WTC11 (cell line): ENCODE measurements around the gene DDX46. TPM values are rescaled to one million over a fixed set of nuclear protein-coding genes. Genes with fewer than 3 reads are reported as not detected.

ENCODE experiments used
- ATF6 ChIP-seq: sonication (generic); formaldehyde crosslinking; IDR thresholded peaks from 2 replicates; pipeline ENCODE4 v1.8.1; 2023; ENCODE audit warnings: mild to moderate bottlenecking, missing genetic modification reagents
- CTCF ChIP-seq: fragments of 200-600 bp; IDR thresholded peaks from 2 replicates; pipeline ENCODE4 v1.8.0; 2022; ENCODE audit warnings: antibody characterized with exemption
- E2F5 ChIP-seq: sonication (generic); formaldehyde crosslinking; IDR thresholded peaks from 2 replicates; pipeline ENCODE4 v1.8.1; 2022; ENCODE audit warnings: mild to moderate bottlenecking, moderate library complexity, missing genetic modification reagents
- ERG ChIP-seq: fragments of 250-450 bp; sonication (Bioruptor Pico); IDR thresholded peaks from 2 replicates; pipeline ENCODE4 v1.8.0; 2021; ENCODE audit warnings: mild to moderate bottlenecking
- FOXP1 ChIP-seq: sonication (generic); formaldehyde crosslinking; IDR thresholded peaks from 2 replicates; pipeline ENCODE4 v1.8.0; 2022; ENCODE audit warnings: missing genetic modification reagents, mild to moderate bottlenecking, moderate library complexity, borderline replicate concordance
- HMGA2 ChIP-seq: fragments of 250-450 bp; sonication (Bioruptor Pico); IDR thresholded peaks from 2 replicates; pipeline ENCODE4 v1.4.0; 2021; ENCODE audit warnings: mild to moderate bottlenecking, moderate library complexity
- HMGXB4 ChIP-seq: sonication (generic); formaldehyde crosslinking; IDR thresholded peaks from 2 replicates; pipeline ENCODE4 v1.8.1; 2023; ENCODE audit warnings: mild to moderate bottlenecking, moderate library complexity, missing genetic modification reagents
- KAT7 ChIP-seq: sonication (generic); formaldehyde crosslinking; IDR thresholded peaks from 2 replicates; pipeline ENCODE4 v1.8.1; 2023; ENCODE audit warnings: missing genetic modification reagents, mild to moderate bottlenecking, borderline replicate concordance
- NFE2L1 ChIP-seq: sonication (generic); formaldehyde crosslinking; IDR thresholded peaks from 2 replicates; pipeline ENCODE4 v1.8.1; 2023; ENCODE audit warnings: missing genetic modification reagents
- NFYB ChIP-seq: sonication (generic); formaldehyde crosslinking; conservative IDR thresholded peaks from 2 replicates; pipeline ENCODE4 v1.8.0; 2022; ENCODE audit warnings: low read depth, missing genetic modification reagents
- RORB ChIP-seq: fragments of 250-450 bp; sonication (Bioruptor Pico); IDR thresholded peaks from 2 replicates; pipeline ENCODE4 v1.9.0; 2021; ENCODE audit warnings: mild to moderate bottlenecking
- SMAD3 ChIP-seq: sonication (generic); formaldehyde crosslinking; IDR thresholded peaks from 2 replicates; pipeline ENCODE4 v1.8.0; 2022; ENCODE audit warnings: missing genetic modification reagents, mild to moderate bottlenecking, borderline replicate concordance
- SP1 ChIP-seq: sonication (generic); formaldehyde crosslinking; conservative IDR thresholded peaks from 2 replicates; pipeline ENCODE4 v1.8.1; 2022; ENCODE audit warnings: missing genetic modification reagents
- TCF7 ChIP-seq: sonication (generic); formaldehyde crosslinking; IDR thresholded peaks from 2 replicates; pipeline ENCODE4 v1.8.0; 2022; ENCODE audit warnings: mild to moderate bottlenecking, low read depth, missing genetic modification reagents, moderate library complexity
- TEAD1 ChIP-seq: sonication (generic); formaldehyde crosslinking; IDR thresholded peaks from 2 replicates; pipeline ENCODE4 v1.8.0; 2022; ENCODE audit warnings: mild to moderate bottlenecking, missing genetic modification reagents
- TP53 ChIP-seq: sonication (generic); formaldehyde crosslinking; IDR thresholded peaks from 2 replicates; pipeline ENCODE4 v1.8.1; 2023; ENCODE audit warnings: mild to moderate bottlenecking, missing genetic modification reagents
- USF1 ChIP-seq: sonication (generic); formaldehyde crosslinking; IDR thresholded peaks from 2 replicates; pipeline ENCODE4 v1.8.0; 2022; ENCODE audit warnings: mild to moderate bottlenecking, missing genetic modification reagents
- ZNF317 ChIP-seq: sonication (generic); formaldehyde crosslinking; IDR thresholded peaks from 2 replicates; pipeline ENCODE4 v1.8.1; 2023; ENCODE audit warnings: low read depth, mild to moderate bottlenecking, moderate library complexity, missing genetic modification reagents, borderline replicate concordance
- ZNF396 ChIP-seq: fragments of 250-450 bp; sonication (Bioruptor Pico); IDR thresholded peaks from 2 replicates; pipeline ENCODE4 v1.8.0; 2021; ENCODE audit warnings: mild to moderate bottlenecking, moderate library complexity, borderline replicate concordance
- total RNA-seq: library from RNA; stranded (reverse); gene quantifications from 3 replicates; pipeline ENCODE4 v1.2.3, GENCODE V29; 2021

Gene DDX46
- total RNA-seq, 1 experiment from 2014 or later, result 123 TPM

- TF ChIP-seq E2F5 (CRISPR knock-in tag) (peak; percentile 87), HMGA2 (CRISPR knock-in tag) (0 out of 2 replicates have a peak, but pooled peaks have one; percentile 26), ERG (CRISPR knock-in tag) (no peak), FOXP1 (peak; percentile 76), USF1 (CRISPR knock-in tag) (0 out of 2 replicates have a peak, but pooled peaks have one; percentile 43), ATF6 (no peak), TCF7 (CRISPR knock-in tag) (no peak), CTCF (no peak), ZNF317 (no peak; the same call in 1 of the 2 replicates), TP53 (CRISPR knock-in tag) (peak; percentile 25; the same call in 1 of the 2 replicates), NFE2L1 (CRISPR knock-in tag) (0 out of 2 replicates have a peak, but pooled peaks have one; percentile 57), HMGXB4 (CRISPR knock-in tag) (peak; percentile 72; the same call in 1 of the 2 replicates), TEAD1 (peak; percentile 79; the same call in 1 of the 2 replicates), SP1 (peak; percentile 74; the same call in 1 of the 2 replicates), RORB (CRISPR knock-in tag) (no peak), KAT7 (CRISPR knock-in tag) (no peak), ZNF396 (CRISPR knock-in tag) (no peak), NFYB (CRISPR knock-in tag) (0 out of 2 replicates have a peak, but pooled peaks have one; percentile 17), SMAD3 (CRISPR knock-in tag) (peak; percentile 71; the same call in 1 of the 2 replicates)
These were observed 115.6 kb downstream of the DDX46 start, which contains the start of gene TXNDC15 (continued) for GRCh38 chr5:134873987-134874830.
